ENCODE data around the gene AMIGO1.

Gene AMIGO1, protein sequence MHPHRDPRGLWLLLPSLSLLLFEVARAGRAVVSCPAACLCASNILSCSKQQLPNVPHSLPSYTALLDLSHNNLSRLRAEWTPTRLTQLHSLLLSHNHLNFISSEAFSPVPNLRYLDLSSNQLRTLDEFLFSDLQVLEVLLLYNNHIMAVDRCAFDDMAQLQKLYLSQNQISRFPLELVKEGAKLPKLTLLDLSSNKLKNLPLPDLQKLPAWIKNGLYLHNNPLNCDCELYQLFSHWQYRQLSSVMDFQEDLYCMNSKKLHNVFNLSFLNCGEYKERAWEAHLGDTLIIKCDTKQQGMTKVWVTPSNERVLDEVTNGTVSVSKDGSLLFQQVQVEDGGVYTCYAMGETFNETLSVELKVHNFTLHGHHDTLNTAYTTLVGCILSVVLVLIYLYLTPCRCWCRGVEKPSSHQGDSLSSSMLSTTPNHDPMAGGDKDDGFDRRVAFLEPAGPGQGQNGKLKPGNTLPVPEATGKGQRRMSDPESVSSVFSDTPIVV

GRCh38 chr1:109509176-109510134 is at the start of gene AMIGO1:
Gene AMIGO1, minus strand, starts transcription at chr1:109509727. Its CDS starts 815 bp downstream, at chr1:109508912.
- DNase-seq (ENCODE audit: low spot score) = peak; percentile 96

DNA sequence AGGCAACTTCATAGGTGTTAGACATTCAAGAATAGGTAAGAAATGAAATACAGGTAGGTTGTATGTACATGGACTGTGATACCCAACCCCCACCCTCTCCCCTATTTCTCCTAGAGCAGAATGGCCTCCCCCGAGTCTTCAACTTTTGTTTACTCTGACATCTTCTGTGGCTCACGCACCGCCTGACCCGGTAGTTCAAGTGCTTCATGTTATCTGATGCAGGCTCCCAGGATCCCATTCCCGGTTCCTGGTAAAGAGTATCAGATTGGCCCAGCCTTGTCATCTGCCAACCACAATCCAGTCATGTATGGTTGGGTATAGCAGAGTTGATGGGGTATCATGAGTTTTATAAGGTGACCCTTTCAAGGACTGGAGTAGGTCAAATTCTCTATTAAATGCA is 48.0 kb upstream of the AMIGO1 start:
- no peak for DNase-seq (ENCODE audit: low spot score)

DNA sequence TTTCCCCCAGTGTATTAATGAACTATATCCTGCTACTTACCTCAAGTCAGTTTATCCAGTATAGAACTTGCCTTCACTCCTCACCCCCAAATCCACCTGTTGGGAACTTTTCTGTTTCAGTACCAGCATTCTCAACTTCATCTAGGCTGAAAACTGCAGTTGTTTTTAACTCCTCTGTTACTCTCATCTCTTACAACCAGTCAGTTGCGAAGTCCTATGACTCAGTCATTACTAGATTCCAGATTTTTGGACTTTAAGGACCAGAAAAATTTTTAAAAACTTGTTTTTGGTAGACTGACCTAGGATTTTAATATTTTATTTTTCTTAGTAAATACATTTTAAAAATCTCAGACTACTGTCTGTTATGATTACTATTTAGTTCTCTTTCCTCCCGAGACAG is 47.0 kb upstream of the AMIGO1 start:
- no peak for DNase-seq (ENCODE audit: low spot score)

DNA sequence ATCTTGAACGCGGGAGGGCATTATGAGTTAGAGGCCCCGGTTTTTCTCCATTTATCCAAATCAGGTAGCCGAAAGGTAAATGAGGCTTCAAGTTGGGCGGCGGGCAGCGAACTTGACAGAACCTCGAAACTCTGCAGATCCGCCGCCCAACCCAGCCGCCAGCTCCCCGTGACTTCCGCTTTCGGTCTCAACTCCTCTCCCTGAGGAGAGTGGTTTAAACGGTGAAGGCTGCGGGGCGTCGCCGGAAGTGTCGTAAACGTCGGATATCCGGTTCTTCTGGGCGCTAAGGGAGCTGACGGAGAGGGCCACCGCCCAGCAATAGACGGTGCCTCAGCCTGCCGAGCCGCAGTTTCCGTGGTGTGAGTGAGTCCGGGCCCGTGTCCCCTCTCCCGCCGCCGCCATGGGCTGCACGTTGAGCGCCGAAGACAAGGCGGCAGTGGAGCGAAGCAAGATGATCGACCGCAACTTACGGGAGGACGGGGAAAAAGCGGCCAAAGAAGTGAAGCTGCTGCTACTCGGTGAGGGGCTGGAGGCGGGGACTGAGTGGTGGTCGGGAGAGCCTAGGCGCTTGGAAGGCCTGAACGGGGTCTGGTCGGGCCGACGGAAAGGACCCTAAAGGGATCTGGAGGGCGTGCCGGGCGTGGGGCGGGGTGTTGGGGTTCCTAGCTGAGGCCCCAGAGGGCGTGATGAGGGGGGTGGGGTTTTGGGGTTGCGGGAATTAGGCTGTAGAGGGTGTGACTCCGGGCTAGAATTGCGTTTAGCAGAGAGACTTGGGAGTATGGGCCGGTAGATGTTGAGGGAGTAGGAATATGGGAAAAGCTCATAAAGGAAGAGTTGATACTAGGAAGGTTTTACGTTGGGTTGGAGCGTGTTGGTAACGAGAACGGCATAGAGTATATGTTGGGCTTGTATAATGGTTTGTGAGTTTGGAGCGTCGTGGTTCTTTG is 39.1 kb upstream of the AMIGO1 start, which contains the start of gene GNAI3:
GNAI3 (plus strand) TSS at position 295 of the 947 bp plus-strand sequence; CDS start at position 401, 106 bp downstream.
- peak; percentile 99 for DNase-seq (ENCODE audit: low spot score)

DNA sequence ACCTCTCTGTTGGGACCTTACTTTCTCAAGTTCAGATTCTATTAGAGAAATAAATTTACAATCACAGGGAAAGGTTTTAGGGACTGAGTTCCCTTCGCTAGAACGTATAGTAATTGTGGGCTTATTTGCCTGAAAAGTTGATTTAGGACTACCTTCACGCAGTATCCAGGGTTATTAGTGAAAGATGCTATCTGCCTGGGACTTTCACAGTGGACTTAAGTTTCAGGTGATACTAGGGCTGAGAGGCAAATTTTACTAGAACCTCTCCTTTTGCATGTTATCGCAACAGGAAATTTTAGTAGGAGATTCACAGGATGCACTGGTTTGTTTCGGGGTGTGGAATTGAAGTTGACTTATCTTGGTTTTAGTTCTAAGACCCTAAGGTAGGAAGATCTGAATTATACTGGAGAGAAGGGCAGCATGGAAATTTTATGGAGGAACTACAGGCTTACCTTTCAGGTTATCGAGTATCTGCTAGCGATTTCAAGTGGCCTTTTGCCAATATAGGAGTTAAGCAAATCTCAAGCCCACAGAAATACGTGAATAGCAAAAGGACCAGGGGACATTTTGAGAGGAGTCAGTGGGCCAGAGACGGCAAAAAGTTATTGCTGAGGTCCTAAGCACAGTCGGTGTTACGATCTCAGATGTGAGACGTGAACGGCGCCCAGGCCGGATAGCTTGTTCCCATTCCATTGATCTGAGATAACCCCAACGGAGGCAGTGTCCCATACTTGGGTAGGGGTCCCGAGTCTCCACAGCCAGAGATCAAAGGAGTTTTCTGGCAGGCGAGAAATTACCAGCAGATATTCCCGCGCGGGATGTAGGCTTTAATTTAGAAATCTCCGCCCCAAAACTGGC is 38.2 kb upstream of the AMIGO1 start:
- no peak for DNase-seq (ENCODE audit: low spot score)

DNA sequence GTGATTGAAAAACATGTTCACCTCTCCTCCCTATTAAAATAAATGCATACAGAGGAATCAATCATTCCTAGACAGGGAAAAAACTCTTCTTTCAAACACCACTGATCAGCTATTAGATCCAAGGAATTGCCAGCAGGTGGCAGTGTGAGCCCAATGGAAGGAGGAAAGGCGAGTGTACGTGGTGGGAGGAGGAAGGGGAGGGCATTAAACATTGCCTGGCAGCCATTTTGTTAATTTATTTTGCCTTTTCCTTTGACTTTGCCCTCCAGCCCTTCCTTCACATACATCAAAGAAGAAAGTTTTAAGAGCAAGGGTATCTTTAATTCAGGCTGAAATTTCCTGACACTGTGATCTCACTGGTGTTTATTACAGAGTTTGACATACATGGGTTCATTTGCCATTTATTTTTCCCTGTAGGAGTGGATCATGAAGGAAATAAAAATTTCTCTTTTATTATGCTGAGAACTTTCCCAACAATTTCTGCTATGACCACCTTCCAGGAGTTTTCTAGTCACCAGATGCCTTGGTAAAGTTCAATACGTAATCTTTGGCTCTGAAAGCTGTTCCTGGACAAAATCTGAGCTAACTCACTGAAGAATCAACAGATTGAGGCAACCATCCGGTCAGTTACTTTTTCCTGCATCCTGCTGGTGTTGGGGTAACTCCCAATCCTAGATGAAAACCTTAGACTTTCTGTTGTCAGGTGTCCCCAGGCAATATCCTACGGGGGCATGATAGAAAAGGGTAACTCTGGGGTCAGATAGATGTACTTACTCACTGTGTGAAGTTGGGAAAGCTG is 37.0 kb upstream of the AMIGO1 start:
- DNase-seq (ENCODE audit: low spot score) = peak; percentile 91

GRCh38 chr1:109543988-109544735 is 34.6 kb upstream of the AMIGO1 start:
- no peak for DNase-seq (ENCODE audit: low spot score)

DNA sequence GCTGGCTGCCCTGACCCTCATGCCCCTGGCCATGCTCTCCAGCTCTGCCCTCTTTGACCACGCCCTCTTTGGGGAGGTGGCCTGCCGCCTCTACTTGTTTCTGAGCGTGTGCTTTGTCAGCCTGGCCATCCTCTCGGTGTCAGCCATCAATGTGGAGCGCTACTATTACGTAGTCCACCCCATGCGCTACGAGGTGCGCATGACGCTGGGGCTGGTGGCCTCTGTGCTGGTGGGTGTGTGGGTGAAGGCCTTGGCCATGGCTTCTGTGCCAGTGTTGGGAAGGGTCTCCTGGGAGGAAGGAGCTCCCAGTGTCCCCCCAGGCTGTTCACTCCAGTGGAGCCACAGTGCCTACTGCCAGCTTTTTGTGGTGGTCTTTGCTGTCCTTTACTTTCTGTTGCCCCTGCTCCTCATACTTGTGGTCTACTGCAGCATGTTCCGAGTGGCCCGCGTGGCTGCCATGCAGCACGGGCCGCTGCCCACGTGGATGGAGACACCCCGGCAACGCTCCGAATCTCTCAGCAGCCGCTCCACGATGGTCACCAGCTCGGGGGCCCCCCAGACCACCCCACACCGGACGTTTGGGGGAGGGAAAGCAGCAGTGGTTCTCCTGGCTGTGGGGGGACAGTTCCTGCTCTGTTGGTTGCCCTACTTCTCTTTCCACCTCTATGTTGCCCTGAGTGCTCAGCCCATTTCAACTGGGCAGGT is 33.9 kb upstream of the AMIGO1 start:
- no peak for DNase-seq (ENCODE audit: low spot score)

- no peak for DNase-seq (ENCODE audit: low spot score)
Measured at GRCh38 chr1:109542657-109543056, 33.1 kb upstream of the AMIGO1 start.

DNA sequence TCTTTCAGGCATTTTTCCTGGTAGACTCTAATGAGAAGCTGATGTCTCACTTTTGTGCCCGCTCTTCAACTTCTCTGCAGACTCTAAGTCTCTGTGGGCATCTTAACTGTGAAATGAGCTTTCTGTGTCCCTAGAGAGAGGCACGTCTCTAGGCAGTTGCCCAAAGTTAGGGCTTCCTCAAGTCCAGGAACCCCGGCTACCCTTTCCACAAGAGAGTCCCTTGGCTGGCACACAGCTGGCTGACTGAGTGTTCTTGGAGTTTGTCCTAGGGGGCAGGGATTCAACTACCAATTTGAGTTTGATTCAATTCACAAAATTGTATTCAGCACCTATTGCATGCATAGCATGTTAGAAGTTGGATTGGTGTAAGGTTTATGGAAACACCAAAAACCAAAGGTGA is 31.6 kb upstream of the AMIGO1 start:
- DNase-seq (ENCODE audit: low spot score) = no peak

DNA sequence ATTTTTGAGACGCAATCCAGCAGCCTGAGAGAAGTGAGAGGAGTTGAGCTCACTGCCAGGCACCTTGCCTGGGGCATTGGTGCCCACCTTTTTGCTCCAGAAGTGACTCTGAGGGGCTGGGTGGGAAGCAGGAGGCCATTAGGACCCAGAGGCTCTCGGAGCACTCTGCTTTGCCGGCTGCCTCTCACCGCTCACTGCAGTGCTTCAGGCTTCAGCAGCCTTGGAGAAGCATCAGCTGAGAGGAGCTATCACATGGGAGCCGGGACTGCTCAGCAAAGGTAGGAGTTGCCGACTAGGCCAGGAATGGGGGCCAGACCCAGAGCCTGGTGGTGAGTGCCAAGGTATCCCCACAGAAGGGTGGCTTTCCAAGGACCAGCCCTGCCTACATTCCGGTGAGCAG is 30.1 kb upstream of the AMIGO1 start, which contains the start of gene GPR61:
GPR61 (plus strand) TSS at position 197 of the 400 bp plus-strand sequence. CDS start 3,151 bp downstream, outside the sequence.
- DNase-seq (ENCODE audit: low spot score) = no peak

- DNase-seq (ENCODE audit: low spot score) = no peak
Measured at GRCh38 chr1:109538827-109539555, 29.5 kb upstream of the AMIGO1 start.

DNA sequence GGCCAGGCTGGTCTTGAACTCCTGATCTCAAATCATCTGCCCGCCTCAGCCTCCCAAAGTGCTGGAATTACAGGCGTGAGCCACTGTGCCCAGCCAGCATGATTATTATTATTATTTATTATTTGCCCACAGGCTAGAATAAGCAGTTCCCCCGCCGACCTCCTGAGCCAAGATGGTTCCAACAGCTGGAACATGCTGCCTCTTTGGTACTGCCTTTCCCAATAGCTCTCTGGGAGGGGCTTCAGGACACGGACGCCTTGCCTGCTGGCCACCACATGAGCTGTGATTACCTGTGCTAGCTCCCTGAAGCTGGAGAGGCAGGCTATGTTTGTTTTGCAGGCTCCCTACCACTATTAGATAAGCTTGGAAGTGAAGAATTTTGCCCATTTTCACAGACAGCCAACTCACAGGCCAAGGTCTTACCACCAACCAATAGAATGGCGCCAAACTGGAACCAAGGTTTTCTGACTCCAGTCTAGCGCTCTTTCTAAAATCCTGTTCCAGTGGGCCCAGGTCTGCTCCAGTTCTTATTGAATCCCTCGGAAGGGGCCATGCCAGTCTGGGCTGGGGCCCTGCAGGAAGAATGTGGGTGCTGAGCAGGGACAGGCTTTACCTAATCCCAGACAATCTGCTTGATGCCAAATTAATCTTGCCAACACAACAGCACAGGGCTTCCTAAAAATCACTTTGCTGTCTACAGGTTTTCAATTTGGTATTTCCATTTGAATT is 28.1 kb upstream of the AMIGO1 start:
- DNase-seq (ENCODE audit: low spot score) = no peak

- DNase-seq (ENCODE audit: low spot score) = no peak
Measured at GRCh38 chr1:109535971-109536491, 26.5 kb upstream of the AMIGO1 start.

GRCh38 chr1:109535481-109535880 is 26.0 kb upstream of the AMIGO1 start:
- no peak for DNase-seq (ENCODE audit: low spot score)

DNA sequence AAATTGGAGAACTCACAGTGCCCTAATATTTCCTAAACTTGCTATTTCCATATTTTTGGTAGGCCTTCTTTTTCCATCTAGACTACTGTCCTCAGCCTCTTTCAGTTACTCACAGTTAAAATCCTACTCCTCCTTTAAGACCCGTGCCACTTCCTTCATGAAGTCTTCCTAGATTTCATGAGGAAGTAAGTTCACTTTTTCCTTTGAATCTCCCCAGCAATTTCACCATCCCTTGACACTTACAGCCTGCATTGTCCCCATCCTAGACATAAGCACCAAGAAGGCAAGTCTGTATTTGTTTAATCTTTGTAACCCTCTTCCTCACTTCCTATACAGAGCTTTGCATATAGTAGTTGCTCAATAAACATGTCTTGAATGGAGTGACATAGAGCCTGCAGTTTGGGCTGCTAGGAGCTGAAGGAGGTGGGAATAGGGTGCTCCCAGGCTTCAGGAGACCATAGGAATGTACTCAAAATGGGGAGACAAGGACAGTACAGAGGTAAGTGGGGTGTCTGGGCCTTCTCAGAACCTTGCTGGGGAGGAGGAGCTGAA is 24.9 kb upstream of the AMIGO1 start:
- DNase-seq (ENCODE audit: low spot score) = no peak
